IPS-20b (cell line): Measurements from ENCODE around the gene RPRD1A.
"Not testable (repeated sequence)": the region's sequence is repeated elsewhere in the genome, so short reads cannot be mapped to it uniquely, and the experiment has no call there.

Experiments used
- H3K27ac ChIP-seq: one replicate; pipeline ENCODE4 v1.5.1; 2013; ENCODE audit warnings: low read length
- H3K27me3 ChIP-seq: 2 replicates; pipeline ENCODE4 v1.6.1; 2013; ENCODE audit warnings: mild to moderate bottlenecking, low read length, inconsistent platforms; ENCODE audit not compliant: insufficient read depth
- H3K36me3 ChIP-seq: 2 replicates; pipeline ENCODE4 v1.6.1; 2013; ENCODE audit warnings: low read depth, mild to moderate bottlenecking, inconsistent platforms, low read length, moderate library complexity; ENCODE audit not compliant: insufficient read depth
- H3K4me1 ChIP-seq: 2 replicates; pipeline ENCODE4 v1.6.1; 2013; ENCODE audit warnings: mild to moderate bottlenecking, control low read depth, inconsistent platforms, low read length, moderate library complexity; ENCODE audit not compliant: insufficient read depth
- H3K4me3 ChIP-seq: 2 replicates; pipeline ENCODE4 v1.5.1; 2013; ENCODE audit warnings: mild to moderate bottlenecking, low read length, inconsistent platforms
- H3K9ac ChIP-seq: 2 replicates; pipeline ENCODE4 v1.6.1; 2013; ENCODE audit warnings: low read depth, mild to moderate bottlenecking, inconsistent platforms, low read length, moderate library complexity
- H3K9me3 ChIP-seq: 2 replicates; pipeline ENCODE4 v1.6.1; 2013; ENCODE audit warnings: mild to moderate bottlenecking, low read depth, low read length, inconsistent platforms; ENCODE audit not compliant: insufficient read depth

RPRD1A gene

DNA sequence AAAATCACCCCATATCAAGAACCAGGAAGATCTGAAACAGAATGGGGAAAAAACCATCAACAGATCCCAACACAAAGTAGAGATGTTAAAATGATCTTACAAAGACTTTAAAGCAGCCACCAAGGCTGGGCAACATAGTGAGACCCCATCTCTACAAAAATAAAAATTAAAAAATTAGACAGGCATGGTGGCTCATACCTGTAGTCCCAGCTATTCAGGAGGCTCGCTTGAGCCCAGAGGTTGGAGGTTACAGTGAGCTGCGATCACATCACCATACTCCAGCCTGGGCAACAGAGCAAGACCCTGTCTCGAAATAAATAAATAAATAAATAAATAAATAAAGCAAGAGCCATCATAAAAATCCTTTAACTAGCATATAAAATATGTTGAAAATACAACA, 20.5 kb downstream of the RPRD1A start:
- Histone ChIP-seq H3K9ac (no peak overlapping the region), H3K36me3 (no peaks in the 10 kb centered on the region), H3K27me3 (no peaks in the 10 kb centered on the region), H3K9me3 (no peaks in the 10 kb centered on the region), H3K4me3 (no peak overlapping the region), H3K27ac (no peak overlapping the region), H3K4me1 (peaks cover 43% of the 10 kb centered on the region)

DNA sequence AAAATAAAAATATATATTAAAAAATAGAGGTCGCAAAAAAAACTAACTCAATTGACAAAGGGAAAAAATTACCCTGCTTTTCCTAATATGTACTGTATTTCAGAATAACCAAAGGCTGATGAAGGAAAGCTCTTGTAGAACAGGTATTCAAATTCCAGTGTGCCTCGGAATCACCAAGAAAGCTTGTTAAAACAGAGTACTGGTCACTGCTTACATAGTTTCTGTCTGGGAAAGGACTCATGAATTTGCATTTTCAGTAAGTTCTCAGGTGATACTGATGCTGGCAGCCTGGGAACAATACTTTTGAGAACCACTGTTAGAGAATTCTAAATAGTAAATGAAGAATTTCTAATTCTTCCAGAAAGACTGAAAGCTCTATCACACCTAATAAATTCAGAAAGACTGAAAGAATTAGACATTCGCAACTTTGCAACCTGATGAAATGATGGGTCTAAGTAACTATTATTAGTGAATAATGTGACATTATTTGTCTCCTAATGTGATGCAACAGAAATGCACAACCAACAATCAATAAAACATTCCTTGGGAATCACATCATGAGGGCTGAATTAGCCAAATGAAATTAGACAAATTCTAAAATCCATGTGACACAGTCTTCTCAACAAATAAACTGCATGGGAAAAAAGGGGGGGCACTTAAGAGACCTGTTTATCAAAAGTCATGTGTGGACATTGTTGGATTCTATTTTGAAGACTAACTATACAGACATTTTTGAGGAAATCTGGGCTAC, 21.9 kb downstream of the RPRD1A start:
- Histone ChIP-seq H3K36me3 (peaks cover 3% of the 10 kb centered on the region; the same call in 1 of the 2 replicates), H3K27me3 (no peaks in the 10 kb centered on the region), H3K4me1 (peaks cover 39% of the 10 kb centered on the region), H3K4me3 (no peak overlapping the region), H3K27ac (no peak overlapping the region), H3K9me3 (no peaks in the 10 kb centered on the region), H3K9ac (no peak overlapping the region)

DNA sequence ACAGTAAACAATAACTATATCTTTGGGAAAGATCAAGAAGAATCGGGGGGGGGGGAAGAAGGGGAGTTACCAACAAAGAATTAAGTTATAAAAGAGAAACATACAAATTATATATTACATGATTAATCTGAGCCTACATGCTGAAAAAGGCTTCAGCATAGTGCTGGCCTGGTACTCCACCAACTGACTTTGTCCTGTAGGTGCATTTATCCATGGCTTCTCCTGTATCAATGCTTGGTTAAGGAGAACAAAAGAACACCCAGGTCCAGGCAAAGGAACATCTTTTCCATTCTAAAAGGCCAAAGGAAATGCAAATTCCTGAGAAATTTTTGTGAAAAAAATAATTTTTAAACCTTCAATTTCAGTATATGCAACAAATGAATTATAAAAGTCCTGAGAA, 24.2 kb downstream of the RPRD1A start:
- Histone ChIP-seq H3K36me3 (peaks cover 26% of the 10 kb centered on the region), H3K27me3 (no peaks in the 10 kb centered on the region), H3K4me1 (peaks cover 30% of the 10 kb centered on the region), H3K9me3 (peaks cover 22% of the 10 kb centered on the region), H3K27ac (no peak overlapping the region), H3K4me3 (no peak overlapping the region), H3K9ac (no peak overlapping the region)

DNA sequence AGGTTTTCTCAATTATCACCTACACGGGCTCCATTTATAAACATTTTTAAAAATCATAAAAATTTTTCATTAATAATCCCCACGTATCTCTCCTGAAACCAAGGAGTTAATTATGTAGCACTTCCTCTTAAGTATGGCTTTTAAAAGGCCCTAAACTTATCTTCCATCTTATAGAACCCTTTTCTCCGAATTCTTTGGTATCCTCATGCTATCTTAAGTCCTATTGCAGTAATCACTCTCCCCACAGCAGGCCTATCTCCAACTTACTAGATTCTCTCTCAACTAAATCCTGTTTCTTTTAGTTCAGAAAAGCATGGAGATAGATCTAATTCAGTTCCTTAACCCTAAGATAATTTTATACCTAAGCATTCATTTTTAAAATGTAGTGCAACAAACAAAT, 26.2 kb downstream of the RPRD1A start:
- Histone ChIP-seq H3K4me3 (no peak overlapping the region), H3K36me3 (peaks cover 31% of the 10 kb centered on the region), H3K9me3 (peaks cover 28% of the 10 kb centered on the region), H3K4me1 (peaks cover 27% of the 10 kb centered on the region), H3K27me3 (no peaks in the 10 kb centered on the region), H3K9ac (no peak overlapping the region), H3K27ac (no peak overlapping the region)

DNA sequence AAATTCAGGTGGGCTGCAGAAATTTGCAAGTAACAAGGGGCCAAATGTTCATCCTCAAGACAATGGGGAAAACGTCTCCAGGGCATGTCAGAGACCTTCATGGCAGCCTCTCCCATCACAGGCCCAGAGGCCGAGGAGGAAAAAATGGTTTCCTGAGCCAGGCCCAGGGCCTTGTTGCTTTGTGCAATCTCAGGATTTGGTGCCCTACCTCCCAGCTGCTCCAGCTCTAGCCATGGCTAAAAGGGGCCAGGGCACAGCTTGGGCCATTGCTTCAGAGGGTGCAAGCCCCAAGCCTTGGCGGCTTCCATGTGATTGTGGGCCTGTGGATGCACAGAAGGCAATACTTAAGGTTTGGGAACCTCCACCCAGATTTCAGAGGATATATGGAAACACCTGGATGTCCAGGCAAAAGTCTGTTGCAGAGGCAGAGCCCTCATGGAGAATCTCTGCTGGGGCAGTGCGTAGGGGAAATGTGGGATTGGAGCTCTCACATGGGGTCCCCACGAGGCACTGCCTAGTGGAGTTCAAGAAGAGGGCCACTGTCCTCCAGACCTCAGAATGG, 29.2 kb downstream of the RPRD1A start:
- H3K36me3 ChIP-seq = peaks cover 36% of the 10 kb centered on the region
- no peak overlapping the region for H3K27ac ChIP-seq
- H3K27me3 ChIP-seq = no peaks in the 10 kb centered on the region
- no peak overlapping the region for H3K9ac ChIP-seq
- peaks cover 11% of the 10 kb centered on the region; the same call in 1 of the 2 replicates for H3K4me1 ChIP-seq
- H3K9me3 ChIP-seq = peaks cover 28% of the 10 kb centered on the region
- no peak overlapping the region for H3K4me3 ChIP-seq

DNA sequence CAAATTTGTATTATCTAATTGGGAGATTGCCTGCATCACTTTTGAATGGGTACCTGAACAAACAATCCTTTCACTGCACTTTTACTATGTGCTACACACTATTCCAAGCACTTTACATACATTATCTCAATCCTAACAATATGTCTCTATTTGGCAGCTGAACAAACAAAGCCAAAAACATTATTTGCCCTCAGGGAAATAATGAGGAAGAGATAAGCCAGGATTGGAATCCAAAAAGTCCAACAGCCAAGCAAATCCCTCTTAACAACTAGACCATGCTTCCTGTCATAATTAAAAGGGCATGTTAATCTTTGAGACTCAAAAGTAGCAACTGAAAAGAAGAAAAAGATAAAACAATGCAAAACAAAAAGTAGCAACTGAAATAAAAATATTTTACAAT, 32.1 kb downstream of the RPRD1A start:
- Histone ChIP-seq H3K9me3 (peaks cover 27% of the 10 kb centered on the region), H3K4me1 (no peaks in the 10 kb centered on the region), H3K9ac (no peak overlapping the region), H3K4me3 (no peak overlapping the region), H3K27me3 (no peaks in the 10 kb centered on the region), H3K27ac (no peak overlapping the region), H3K36me3 (peaks cover 52% of the 10 kb centered on the region)

DNA sequence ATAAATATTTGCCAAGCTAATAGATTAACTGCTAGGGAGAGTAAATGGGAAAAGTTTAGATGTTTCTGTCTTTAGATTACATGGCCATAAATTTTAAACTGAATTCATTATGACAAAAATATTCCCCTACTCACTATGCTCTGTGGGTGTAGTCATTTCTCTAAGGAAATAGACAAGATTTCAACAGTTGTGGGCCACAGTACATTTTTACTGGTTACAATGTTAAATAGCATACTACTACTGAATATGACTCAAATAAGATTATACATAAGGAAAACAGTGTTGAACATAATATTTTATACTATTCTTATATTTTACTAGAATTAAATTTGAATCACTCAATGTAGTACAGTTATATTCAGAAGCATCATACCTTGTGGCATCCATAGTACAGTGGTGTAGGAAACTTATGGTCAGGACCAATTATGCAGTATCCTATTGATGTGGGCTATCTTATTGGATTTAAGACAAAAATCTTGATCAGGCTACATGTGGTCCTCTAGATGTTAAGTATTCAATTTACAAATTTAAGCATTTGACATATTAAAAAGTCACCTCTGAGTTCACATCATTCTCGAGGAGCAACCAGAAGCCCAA, 33.0 kb downstream of the RPRD1A start:
- Histone ChIP-seq H3K4me1 (no peaks in the 10 kb centered on the region), H3K9me3 (peaks cover 18% of the 10 kb centered on the region), H3K9ac (no peak overlapping the region), H3K27ac (no peak overlapping the region), H3K36me3 (peaks cover 51% of the 10 kb centered on the region), H3K27me3 (no peaks in the 10 kb centered on the region), H3K4me3 (no peak overlapping the region)

DNA sequence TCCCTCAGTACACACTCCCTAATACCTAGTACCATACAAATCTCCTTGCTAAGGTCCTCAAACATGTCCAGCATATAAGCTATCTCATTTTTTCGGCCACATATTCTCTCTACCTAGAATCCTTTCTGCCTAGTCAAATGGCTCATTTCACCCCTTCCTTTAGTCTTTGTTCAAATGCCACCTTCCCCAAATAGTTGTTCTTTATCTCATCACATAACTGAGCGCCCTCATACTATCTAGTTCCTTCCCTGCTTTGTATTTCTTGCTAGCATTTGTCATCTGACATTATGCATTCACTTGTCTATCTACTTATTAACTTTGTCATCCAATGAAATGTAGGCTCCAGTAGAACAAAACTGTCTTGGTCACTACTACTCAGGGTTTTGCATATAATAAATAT, 35.5 kb downstream of the RPRD1A start:
- Histone ChIP-seq H3K27ac (no peak overlapping the region), H3K9ac (no peak overlapping the region), H3K4me1 (no peaks in the 10 kb centered on the region)

DNA sequence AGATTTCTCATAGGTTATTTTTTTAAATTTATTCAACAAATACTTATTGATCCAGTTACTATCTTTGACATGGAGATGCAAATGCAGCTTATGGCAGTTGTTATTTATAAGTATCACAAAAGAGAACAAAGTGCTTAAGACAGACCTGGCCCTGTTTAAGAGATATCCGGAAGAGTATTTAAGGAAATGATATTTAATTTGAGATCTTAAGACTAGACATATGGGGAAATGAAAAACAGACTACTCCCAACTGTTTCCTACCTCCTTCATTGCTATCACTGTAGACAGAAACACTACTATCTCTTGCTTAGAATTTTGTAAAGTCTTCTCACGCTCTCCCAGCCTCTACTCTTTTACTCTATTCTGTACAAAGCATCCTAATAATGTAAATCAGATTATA, 36.0 kb downstream of the RPRD1A start:
- Histone ChIP-seq H3K9ac (no peak overlapping the region), H3K27me3 (no peaks in the 10 kb centered on the region), H3K4me1 (no peaks in the 10 kb centered on the region), H3K9me3 (no peaks in the 10 kb centered on the region), H3K4me3 (no peak overlapping the region), H3K27ac (no peak overlapping the region), H3K36me3 (peaks cover 63% of the 10 kb centered on the region)

More for the DNA sequence above, 35.5 kb downstream of the RPRD1A start:
- Histone ChIP-seq H3K9me3 (no peaks in the 10 kb centered on the region), H3K27me3 (no peaks in the 10 kb centered on the region), H3K36me3 (peaks cover 58% of the 10 kb centered on the region), H3K4me3 (no peak overlapping the region)

DNA sequence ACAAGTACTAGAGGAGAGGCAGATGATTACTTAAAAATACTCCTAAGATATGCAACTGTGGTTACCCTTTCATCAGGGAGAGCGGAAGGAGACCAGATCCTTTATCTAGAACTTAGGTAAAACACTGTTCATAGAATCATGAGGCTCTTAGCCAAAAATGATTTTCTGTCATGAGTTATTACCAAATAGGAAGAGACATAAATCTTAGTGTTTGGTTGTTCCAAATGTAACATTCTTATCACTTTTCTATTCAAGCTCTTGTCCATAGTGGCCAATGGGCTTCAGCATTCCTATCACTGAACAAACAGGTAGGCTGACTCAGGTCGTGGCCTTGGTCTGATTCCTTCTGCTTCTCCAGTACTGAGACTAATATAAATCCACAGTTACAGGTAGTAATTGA, 38.5 kb downstream of the RPRD1A start:
- Histone ChIP-seq H3K9ac (no peak overlapping the region), H3K9me3 (no peaks in the 10 kb centered on the region), H3K27me3 (no peaks in the 10 kb centered on the region), H3K4me3 (no peak overlapping the region), H3K4me1 (no peaks in the 10 kb centered on the region), H3K27ac (no peak overlapping the region), H3K36me3 (peaks cover 88% of the 10 kb centered on the region)

DNA sequence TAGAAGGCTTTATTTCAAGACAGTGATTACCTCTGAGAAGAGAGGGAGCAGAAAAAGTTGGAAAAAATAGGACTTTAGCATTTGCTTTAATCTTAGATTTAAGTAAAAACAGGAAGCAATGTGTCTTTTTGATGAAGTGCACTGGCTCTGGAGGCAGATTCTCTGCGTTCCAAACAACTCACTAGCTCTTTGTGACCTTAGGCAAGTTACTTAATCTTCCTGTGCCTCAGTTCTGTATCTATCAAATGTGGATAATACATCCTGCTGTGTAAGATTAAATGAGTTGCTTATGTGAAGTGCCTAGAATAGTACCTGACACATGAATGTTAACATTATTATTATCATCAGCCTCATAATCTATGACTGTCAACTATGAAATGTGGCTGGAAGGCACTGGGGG, 42.3 kb downstream of the RPRD1A start:
- Histone ChIP-seq H3K27me3 (no peaks in the 10 kb centered on the region), H3K4me1 (no peaks in the 10 kb centered on the region), H3K9ac (no peak overlapping the region), H3K27ac (no peak overlapping the region), H3K36me3 (peaks cover 65% of the 10 kb centered on the region), H3K4me3 (no peak overlapping the region), H3K9me3 (no peaks in the 10 kb centered on the region)

DNA sequence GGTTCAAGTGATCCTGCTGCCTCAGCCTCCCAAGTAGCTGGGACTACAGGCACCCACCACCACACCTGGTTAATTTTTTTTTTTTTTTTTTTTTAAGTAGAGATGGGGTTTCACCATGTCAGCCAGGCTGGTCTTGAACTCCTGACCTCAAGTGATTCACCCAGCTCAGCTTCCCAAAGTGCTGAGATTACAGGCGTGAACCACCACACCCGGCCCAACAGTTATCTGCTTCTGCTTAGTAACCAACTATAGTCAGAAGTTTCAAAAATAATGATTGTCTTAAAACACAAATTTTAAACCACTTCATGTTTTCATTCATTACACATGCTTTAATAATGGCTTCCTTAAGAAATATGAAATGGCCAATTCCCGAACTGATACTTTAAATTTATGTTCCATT, 43.1 kb downstream of the RPRD1A start:
- not testable (repeated sequence) for H3K9me3 ChIP-seq, H3K4me3 ChIP-seq, H3K27ac ChIP-seq, H3K9ac ChIP-seq, H3K4me1 ChIP-seq, H3K27me3 ChIP-seq
- peaks cover 58% of the 10 kb centered on the region for H3K36me3 ChIP-seq
